Measurements from ENCODE around the gene CTCFL.
"Not testable (repeated sequence)": the region's sequence is repeated elsewhere in the genome, so short reads cannot be mapped to it uniquely, and the experiment has no call there.

The CTCFL gene

DNA sequence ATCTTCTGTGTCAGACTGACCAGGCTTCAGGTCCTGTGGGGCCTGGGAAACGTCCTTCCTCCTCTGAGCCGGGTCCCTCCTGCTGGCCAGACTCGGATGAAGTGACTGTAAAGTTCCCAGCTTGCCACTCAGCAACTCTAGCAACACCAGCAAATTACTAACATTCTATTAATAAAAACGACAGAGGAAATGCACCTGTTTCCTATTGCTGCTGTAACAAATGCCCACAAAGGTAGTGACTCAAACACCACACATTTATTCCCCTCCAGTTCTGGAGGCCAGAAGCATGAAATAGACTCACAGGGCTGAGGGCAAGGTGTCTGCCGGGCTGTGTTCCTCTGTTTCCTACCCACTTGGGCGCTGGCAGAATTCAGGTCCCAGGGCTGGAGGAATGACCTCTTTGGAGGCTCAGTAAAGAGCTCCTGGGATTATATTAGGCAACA lies 48.8 kb downstream of the CTCFL start:
- peak; percentile 61 for DNase-seq (ENCODE audit: low read depth)
- no peak overlapping the region for H3K4me3 ChIP-seq (ENCODE audit: low read depth, low read length)
- TF ChIP-seq CTCF (IDR thresholded peaks at IDR 0.05; ENCODE audit: low read depth, low read length, missing control alignments) = no peak

DNA sequence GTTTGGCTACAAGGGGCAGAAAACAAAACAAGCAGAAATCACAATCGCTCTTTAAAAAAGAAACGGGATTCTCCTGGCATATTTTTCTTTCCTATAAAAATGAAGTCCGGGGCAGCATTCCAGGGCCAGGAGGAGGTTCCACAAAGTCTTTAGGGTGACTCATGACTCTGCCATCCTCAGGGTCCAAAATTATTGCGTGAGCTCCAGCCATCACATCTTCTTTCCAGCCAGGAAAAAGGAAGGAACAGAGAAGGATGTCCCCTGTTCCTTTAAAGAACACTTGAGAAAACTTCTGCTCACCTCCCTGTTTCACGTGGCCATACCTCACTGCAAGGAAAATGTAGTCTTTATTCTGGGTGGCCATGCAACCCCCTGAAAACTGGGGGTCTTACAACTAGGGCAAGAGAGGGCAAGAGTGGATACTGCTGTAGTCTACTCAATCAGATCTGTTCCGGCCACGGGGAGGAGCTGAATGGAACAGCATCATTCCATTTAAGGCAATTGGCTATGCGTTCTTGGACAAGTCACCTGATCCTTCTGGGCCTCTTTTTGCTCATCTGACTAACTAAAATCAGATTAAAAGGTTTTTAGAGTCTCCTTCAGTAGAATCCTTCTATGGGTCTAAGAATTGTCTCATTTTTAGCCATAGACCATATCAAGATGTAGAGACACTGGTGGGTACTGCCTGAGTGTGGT lies 49.4 kb downstream of the CTCFL start:
- no peak for TF ChIP-seq CTCF (IDR thresholded peaks at IDR 0.05; ENCODE audit: low read depth, low read length, missing control alignments)
- no peak for DNase-seq (ENCODE audit: low read depth)
- H3K4me3 ChIP-seq (ENCODE audit: low read depth, low read length) = no peak overlapping the region

- no peak for DNase-seq (ENCODE audit: low read depth)
- no peak overlapping the region for H3K4me3 ChIP-seq (ENCODE audit: low read depth, low read length)
- no peak for TF ChIP-seq CTCF (IDR thresholded peaks at IDR 0.05; ENCODE audit: low read depth, low read length, missing control alignments)
Observed at GRCh38 chr20:57474816-57475215, 50.1 kb downstream of the CTCFL start.

DNA sequence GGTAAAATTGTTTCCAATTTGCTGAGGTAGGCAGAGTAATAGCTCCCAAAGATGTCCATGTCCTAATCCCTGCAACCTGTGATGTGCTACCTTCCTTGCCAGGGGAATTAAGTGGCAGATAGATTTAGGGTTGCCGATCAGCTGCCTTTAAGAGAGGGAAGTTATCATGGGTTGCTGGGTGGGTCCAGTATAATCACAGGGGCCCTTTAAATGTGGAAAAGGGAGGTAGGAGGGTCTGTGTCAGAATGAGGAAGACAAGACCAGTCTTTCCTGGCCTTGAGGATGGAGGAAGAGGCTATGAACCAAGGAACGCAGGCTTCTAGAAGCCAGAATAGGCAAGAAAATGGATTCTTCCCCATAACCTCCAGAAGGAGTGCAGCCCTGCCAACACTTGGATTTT lies 50.7 kb downstream of the CTCFL start:
- DNase-seq (ENCODE audit: low read depth) = no peak
- no peak for TF ChIP-seq CTCF (IDR thresholded peaks at IDR 0.05; ENCODE audit: low read depth, low read length, missing control alignments)
- no peak overlapping the region for H3K4me3 ChIP-seq (ENCODE audit: low read depth, low read length)

DNA sequence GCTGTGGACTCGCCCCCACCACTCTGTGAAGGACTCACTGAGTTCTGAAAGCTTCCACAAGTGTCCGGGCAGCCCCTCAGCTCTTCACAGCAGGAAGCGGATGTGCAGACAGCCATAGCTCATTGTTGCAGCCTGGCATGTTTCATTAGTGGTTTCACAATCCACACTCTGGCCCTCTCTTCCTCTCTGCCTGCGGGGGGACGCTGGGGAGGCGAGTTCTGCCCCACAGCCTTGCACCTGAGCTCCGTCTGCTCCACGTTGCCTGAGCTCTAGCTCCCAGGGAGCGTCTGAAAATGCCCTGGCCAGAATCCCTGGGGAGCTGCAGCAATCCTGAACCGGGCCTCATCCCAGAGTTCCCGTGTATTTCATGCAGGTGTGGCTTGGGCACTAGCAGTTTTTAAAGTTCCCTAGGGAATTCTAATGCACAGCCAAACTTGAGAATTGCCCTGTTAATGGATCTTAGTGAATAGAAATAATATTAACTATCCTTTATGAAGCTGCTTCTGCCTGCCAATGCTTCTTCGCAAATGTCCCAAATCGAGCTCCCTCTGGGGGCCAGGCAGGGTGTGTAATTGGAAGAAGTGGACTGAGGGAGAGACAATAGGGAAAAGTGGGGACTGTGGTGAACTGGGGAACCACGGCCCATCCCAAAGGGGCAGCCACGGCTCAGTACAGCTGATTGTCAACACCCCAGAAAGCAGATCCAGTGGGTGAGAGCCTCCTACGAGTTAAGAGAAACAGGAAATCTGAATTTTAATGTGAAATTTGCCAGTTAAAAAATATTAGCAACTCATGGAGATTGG lies 51.5 kb downstream of the CTCFL start:
- no peak for DNase-seq (ENCODE audit: low read depth)
- H3K4me3 ChIP-seq (ENCODE audit: low read depth, low read length) = no peak overlapping the region
- TF ChIP-seq CTCF (IDR thresholded peaks at IDR 0.05; ENCODE audit: low read depth, low read length, missing control alignments) = no peak

GRCh38 chr20:57472474-57472873 lies 52.5 kb downstream of the CTCFL start:
- H3K4me3 ChIP-seq (ENCODE audit: low read depth, low read length) = not testable (repeated sequence)

GRCh38 chr20:57471496-57472372 lies 53.2 kb downstream of the CTCFL start:
- no peak overlapping the region for H3K4me3 ChIP-seq (ENCODE audit: low read depth, low read length)
- TF ChIP-seq CTCF (IDR thresholded peaks at IDR 0.05; ENCODE audit: low read depth, low read length, missing control alignments) = no peak
- DNase-seq (ENCODE audit: low read depth) = no peak

More at GRCh38 chr20:57472474-57472873, 52.5 kb downstream of the CTCFL start:
- DNase-seq (ENCODE audit: low read depth) = not testable (repeated sequence)

Measured in GM12864 (cell line).